HG03064 (cell line): ENCODE measurements around the gene FNBP1L.
"Not testable (repeated sequence)": the region's sequence is repeated elsewhere in the genome, so short reads cannot be mapped to it uniquely, and the experiment has no call there.

Experiments used
- ATAC-seq: cut with Tn5 transposase; IDR thresholded peaks from one replicate; pipeline ENCODE4 v1.9.1; 2021; ENCODE audit warnings: low read depth; ENCODE audit not compliant: unreplicated experiment

The FNBP1L gene

GRCh38 chr1:93442008-93442666, 5.8 kb upstream of the FNBP1L start:
- no peak for ATAC-seq

- ATAC-seq = no peak
Measured at GRCh38 chr1:93442741-93443140, 5.2 kb upstream of the FNBP1L start.

- no peak for ATAC-seq
Measured at GRCh38 chr1:93443454-93443853, 4.5 kb upstream of the FNBP1L start.

DNA sequence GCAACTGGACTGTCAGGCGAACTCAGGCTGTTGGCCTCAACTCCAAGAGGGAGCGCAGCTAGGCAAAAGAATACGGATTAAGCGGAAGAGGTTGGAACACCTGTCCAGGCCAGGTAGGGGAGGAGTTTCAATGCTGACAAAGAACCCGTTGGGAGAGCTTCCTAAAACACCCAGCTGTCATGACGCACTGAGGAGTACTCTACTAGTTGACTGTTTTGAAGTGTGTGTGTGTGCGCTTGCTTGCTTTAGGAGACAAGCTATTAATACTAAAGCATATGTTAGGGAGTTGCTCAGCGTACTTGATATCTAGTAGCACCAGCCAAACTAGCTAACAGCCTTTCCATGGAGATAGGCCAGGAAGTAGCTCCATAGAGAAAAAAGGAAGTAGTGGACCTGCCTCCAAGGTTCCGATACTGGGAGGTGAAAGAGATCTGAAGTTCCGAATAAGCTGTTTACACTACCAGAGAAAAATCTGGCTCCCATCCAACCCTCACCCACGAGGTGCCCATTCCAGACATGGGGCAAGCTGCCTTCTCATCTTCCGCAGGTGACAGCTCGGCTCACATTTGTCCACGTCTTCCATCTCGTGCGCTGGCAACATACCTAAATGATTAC, 974 bp upstream of the FNBP1L start:
- ATAC-seq = no peak

GRCh38 chr1:93448292-93448982, 519 bp downstream of the FNBP1L start:
- no peak for ATAC-seq

GRCh38 chr1:93448983-93449804, 1.3 kb downstream of the FNBP1L start:
- no peak for ATAC-seq

GRCh38 chr1:93450321-93450720, 2.4 kb downstream of the FNBP1L start:
- no peak for ATAC-seq

GRCh38 chr1:93453911-93454310, 6.0 kb downstream of the FNBP1L start:
- ATAC-seq = no peak

DNA sequence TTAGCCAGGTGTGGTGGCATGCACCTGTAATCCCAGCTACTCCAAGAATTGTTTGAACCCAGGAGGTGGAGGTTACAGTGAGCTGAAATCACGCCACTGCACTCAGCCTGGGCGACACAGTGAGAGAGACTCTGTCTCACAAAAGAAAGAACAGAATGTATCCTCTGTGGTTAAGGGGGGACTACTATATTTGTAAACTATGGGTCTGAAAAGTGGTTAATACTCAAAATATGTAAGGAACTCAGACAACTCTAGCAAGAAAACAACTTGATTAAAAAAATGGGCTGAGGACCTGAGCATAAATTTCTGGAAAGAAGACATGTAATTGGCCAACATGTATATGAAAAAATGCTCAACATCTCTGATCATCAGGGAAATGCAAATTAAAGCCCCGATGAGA, 11.2 kb downstream of the FNBP1L start:
- no peak for ATAC-seq

GRCh38 chr1:93461236-93461635, 13.3 kb downstream of the FNBP1L start:
- no peak for ATAC-seq

GRCh38 chr1:93463960-93464359, 16.0 kb downstream of the FNBP1L start:
- no peak for ATAC-seq

DNA sequence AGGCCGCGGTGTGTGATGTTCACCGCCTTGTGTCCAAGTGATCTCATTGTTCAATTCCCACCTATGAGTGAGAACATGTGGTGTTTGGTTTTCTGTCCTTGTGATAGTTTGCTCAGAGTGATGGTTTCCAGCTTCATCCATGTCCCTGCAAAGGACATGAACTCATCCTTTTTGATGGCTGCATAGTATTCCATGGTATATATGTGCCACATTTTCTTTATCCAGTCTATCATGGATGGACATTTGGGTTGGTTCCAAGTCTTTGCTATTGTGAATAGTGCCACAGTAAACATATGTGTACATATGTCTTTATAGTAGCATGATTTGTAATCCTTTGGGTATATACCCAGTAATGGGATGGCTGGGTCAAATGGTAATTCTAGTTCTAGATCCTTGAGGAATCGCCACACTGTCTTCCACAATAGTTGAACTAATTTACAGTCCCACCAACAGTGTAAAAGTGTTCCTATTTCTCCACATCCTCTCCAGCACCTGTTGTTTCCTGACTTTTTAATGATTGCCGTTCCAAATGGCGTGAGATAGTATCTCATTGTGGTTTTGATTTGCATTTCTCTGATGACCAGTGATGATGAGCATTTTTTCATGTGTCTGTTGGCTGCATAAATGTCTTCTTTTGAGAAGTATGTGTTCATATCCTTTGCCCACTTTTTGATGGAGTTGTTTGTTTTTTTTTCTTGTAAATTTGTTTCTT, 17.6 kb downstream of the FNBP1L start:
- not testable (repeated sequence) for ATAC-seq

GRCh38 chr1:93467606-93468005, 19.7 kb downstream of the FNBP1L start:
- no peak for ATAC-seq

- no peak for ATAC-seq
Measured at GRCh38 chr1:93468662-93469061, 20.7 kb downstream of the FNBP1L start.

DNA sequence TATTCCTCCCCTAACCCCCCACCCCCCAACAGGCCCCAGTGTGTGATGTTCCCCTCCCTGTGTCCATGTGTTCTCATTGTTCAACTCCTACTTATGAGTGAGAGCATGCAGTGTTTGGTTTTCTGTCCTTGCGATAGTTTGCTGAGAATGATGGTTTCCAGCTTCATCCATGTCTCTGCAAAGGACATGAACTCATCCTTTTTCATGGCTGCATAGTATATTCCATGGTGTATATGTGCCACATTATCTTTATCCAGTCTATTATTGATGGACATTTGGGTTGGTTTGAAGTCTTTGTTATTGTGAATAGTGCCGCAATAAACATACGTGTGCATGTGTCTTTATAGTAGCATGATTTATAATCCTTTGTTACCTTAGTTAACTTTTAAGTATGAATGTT, 21.3 kb downstream of the FNBP1L start:
- not testable (repeated sequence) for ATAC-seq

GRCh38 chr1:93471284-93471683, 23.4 kb downstream of the FNBP1L start:
- no peak for ATAC-seq

DNA sequence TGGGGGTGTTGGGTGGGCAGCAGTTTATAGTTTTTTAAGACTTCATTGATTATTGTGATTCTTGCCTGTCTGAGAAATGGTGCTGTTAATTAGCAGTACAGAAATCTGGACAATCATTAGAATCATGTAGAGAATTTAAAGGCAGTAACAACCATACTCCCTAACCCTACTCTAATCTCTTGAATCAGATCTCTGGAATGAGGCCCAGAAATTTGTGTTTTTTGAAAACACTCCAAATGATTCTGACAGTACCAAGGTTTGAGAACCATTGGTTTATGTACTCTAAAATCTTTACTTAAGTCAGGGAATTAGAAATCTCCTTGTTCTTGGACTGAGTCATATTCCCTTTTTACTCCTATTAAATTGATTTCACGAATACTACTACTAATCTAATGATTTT, 24.0 kb downstream of the FNBP1L start:
- ATAC-seq = no peak

DNA sequence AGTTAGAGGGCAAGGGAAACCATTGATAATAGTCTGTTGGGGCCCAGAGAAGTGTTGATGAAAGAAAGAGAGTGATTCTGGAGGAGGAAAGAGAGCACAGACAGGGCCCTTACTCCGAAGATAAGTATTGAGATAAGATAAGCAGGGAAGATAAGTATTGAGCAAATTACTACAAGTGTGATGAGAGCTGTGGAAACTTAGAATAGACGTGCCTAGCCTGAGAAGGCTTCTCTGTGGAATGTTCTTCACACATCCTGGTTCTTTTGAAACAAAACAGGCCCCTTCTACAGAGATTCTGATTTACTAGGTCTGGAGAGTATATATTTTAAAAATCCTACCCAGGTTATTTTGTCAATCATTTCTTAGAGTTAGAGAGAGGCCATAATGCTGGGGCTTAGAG, 26.4 kb downstream of the FNBP1L start:
- no peak for ATAC-seq

GRCh38 chr1:93475681-93476080, 27.8 kb downstream of the FNBP1L start:
- ATAC-seq = no peak

DNA sequence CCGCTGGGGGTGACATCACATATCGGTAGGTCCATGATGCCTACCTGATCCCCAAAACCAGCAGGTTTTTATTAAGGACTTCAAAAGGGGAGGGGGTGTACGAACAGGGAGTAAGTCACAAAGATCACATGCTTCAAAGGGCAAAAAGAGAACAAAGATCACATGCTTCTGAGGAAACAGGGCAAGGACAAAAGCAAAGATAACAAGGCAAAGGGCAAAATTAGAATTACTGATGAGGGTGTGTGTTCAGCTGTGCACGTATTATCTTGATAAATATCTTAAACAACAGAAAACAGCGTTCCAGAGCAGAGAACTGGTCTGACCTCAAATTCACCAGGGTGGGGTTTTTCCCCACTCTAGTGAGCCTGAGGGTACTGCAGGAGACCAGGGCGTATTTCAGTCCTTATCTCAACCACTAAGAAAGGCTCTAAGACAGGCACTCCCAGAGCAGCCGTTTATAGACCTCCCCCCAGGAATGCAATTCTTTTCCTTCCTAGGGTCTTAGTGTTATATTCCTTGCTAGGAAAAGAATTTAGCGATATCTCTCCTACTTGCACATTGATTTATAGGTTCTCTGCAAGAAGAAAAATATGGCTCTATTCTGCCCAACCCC, 31.3 kb downstream of the FNBP1L start:
- ATAC-seq = not testable (repeated sequence)
